Measurements from ENCODE around the gene C11orf54. TPM values are rescaled to one million over a fixed set of nuclear protein-coding genes. Genes with fewer than 3 reads are reported as not detected.

C11orf54 gene
- total and polyA plus RNA-seq, 2 donors (not counting 1 experiment from before 2014, with no cell fraction given), result 22.1 to 29.0 TPM

DNA sequence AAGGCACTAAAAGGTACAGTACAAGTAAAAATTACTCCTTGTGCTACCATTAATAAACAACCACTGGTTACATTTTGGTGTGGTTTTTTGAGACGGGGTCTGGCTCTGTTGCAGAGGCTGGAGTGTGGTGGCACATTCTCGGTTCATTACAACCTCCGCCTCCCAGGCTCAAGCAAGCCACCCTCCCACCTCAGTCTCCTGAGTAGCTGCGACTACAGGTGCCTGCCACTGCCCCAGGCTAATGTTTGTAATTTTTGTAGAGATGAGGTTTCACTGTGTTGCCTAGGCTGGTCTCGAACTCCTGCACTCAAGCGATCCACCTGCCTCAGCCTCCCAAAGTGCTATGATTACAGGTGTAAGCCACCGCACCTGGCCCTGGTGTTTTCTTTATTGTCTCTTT is 20.9 kb upstream of the C11orf54 start:
- Histone ChIP-seq H3K9ac (ENCODE audit: insufficient read depth, low read length) (no peak overlapping the region), H2AFZ (ENCODE audit: low read length) (no peak overlapping the region), H3K79me2 (ENCODE audit: control insufficient read depth, insufficient read depth, low read length) (no peaks in the 10 kb centered on the region), H3K27ac (ENCODE audit: insufficient read depth, low read length) (no peak overlapping the region), H3K4me3 (replicated peaks in 1 of 4; ENCODE audit: control extremely low read depth in 1 of 4, insufficient read depth in 1 of 4, low read depth in 3 of 4, low read length in 4 of 4) (no peak overlapping the region), H3K9me3 (ENCODE audit: control insufficient read depth, insufficient read depth, low read depth, low read length) (no peaks in the 10 kb centered on the region), H3K36me3 (ENCODE audit: control insufficient read depth, insufficient read depth, low read length) (peaks cover 2% of the 10 kb centered on the region), H4K20me1 (ENCODE audit: control insufficient read depth, extremely low read depth, insufficient read depth, low read length) (no peaks in the 10 kb centered on the region), H3K4me2 (ENCODE audit: extremely low read depth, insufficient read depth, low read length) (no peak overlapping the region), H3K4me1 (ENCODE audit: control insufficient read depth, extremely low read depth, insufficient read depth, low read length) (no peaks in the 10 kb centered on the region), H3K27me3 (ENCODE audit: control insufficient read depth, insufficient read depth, low read length) (no peaks in the 10 kb centered on the region)
- TF ChIP-seq, protein P1, sequence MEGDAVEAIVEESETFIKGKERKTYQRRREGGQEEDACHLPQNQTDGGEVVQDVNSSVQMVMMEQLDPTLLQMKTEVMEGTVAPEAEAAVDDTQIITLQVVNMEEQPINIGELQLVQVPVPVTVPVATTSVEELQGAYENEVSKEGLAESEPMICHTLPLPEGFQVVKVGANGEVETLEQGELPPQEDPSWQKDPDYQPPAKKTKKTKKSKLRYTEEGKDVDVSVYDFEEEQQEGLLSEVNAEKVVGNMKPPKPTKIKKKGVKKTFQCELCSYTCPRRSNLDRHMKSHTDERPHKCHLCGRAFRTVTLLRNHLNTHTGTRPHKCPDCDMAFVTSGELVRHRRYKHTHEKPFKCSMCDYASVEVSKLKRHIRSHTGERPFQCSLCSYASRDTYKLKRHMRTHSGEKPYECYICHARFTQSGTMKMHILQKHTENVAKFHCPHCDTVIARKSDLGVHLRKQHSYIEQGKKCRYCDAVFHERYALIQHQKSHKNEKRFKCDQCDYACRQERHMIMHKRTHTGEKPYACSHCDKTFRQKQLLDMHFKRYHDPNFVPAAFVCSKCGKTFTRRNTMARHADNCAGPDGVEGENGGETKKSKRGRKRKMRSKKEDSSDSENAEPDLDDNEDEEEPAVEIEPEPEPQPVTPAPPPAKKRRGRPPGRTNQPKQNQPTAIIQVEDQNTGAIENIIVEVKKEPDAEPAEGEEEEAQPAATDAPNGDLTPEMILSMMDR (conservative IDR thresholded peaks at IDR 0.05 in 1 of 2, IDR thresholded peaks at IDR 0.05 in 1 of 2; ENCODE audit: low read depth in 1 of 2, low read length in 2 of 2), result no peak
- no peak for TF ChIP-seq EZH2 (IDR thresholded peaks at IDR 0.05; ENCODE audit: low read length, missing control alignments)
- DNase-seq (ENCODE audit: low read depth in 2 of 2), result no peak

DNA sequence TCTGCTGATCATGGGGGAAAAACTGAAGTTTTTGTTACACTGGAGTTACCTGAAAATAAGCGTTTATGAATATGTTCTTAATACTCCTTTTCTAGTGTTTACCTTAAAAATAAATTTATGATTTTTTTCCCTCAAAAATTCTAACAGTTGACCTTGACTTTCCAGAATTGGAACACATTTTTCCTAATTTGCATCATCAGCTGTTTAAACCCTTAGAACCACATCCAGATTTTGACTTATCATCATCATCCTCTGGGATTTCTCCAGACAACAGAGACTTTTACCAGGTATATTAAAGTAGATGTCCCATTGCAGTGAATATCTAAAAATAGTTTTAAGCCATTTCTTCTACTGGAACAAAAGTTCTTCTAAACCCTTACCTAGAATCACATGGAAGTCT is 17.4 kb upstream of the C11orf54 start:
- Histone ChIP-seq H3K36me3 (ENCODE audit: control insufficient read depth, insufficient read depth, low read length) (peaks cover 3% of the 10 kb centered on the region), H3K9ac (ENCODE audit: insufficient read depth, low read length) (no peak overlapping the region), H3K27ac (ENCODE audit: insufficient read depth, low read length) (no peak overlapping the region), H2AFZ (ENCODE audit: low read length) (no peak overlapping the region), H4K20me1 (ENCODE audit: control insufficient read depth, extremely low read depth, insufficient read depth, low read length) (no peaks in the 10 kb centered on the region), H3K4me3 (replicated peaks in 1 of 4; ENCODE audit: control extremely low read depth in 1 of 4, insufficient read depth in 1 of 4, low read depth in 3 of 4, low read length in 4 of 4) (no peak overlapping the region), H3K79me2 (ENCODE audit: control insufficient read depth, insufficient read depth, low read length) (no peaks in the 10 kb centered on the region), H3K27me3 (ENCODE audit: control insufficient read depth, insufficient read depth, low read length) (no peaks in the 10 kb centered on the region), H3K4me2 (ENCODE audit: extremely low read depth, insufficient read depth, low read length) (no peak overlapping the region), H3K4me1 (ENCODE audit: control insufficient read depth, extremely low read depth, insufficient read depth, low read length) (no peaks in the 10 kb centered on the region), H3K9me3 (ENCODE audit: control insufficient read depth, insufficient read depth, low read depth, low read length) (no peaks in the 10 kb centered on the region)
- TF ChIP-seq, protein P1 (conservative IDR thresholded peaks at IDR 0.05 in 1 of 2, IDR thresholded peaks at IDR 0.05 in 1 of 2; ENCODE audit: low read depth in 1 of 2, low read length in 2 of 2), result no peak
- no peak for TF ChIP-seq EZH2 (IDR thresholded peaks at IDR 0.05; ENCODE audit: low read length, missing control alignments)
- DNase-seq (ENCODE audit: low read depth in 2 of 2), result no peak

DNA sequence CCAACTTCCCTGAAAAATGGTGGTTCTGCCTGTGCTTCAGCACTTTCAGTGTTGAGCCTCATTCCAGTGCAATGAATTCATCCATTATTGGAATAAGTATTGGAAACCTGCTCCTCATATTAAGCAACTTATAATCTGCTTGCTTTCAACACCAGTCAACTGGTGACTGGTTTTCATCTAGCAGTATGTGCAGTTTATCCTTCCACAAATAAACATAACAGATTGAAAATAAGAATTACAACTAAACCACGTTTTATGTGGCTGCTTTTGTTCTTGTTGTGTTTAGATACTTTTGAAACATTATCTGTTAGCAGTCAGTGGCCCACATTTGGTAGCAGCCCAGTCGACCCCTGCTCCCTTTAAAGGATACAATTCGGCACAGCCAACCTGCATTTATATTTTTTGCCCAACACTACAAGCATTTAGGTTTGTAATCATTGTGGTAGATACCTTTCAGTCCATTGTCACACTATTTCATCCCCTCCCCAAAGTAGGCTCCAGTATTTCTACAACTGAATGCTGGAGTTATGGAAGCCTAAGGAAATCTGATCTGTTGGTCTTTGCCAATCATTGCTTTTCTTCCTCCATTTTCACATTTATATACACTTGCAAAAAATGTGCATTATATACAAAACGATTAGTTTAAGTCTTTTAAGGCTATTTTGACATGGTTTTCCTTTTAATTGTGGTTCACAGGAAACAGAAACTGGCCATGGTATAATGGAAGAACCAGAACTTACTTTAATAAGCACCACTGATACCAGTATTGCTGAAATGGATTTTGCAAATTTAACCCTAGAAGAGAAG is 13.3 kb upstream of the C11orf54 start:
- H3K79me2 ChIP-seq (ENCODE audit: control insufficient read depth, insufficient read depth, low read length), result peaks cover 2% of the 10 kb centered on the region
- H3K9ac ChIP-seq (ENCODE audit: insufficient read depth, low read length), result no peak overlapping the region
- H3K4me1 ChIP-seq (ENCODE audit: control insufficient read depth, extremely low read depth, insufficient read depth, low read length), result no peaks in the 10 kb centered on the region
- no peaks in the 10 kb centered on the region for H4K20me1 ChIP-seq (ENCODE audit: control insufficient read depth, extremely low read depth, insufficient read depth, low read length)
- no peak for TF ChIP-seq EZH2 (IDR thresholded peaks at IDR 0.05; ENCODE audit: low read length, missing control alignments)
- TF ChIP-seq, protein P1 (conservative IDR thresholded peaks at IDR 0.05 in 1 of 2, IDR thresholded peaks at IDR 0.05 in 1 of 2; ENCODE audit: low read depth in 1 of 2, low read length in 2 of 2), result no peak
- peaks cover 6% of the 10 kb centered on the region for H3K36me3 ChIP-seq (ENCODE audit: control insufficient read depth, insufficient read depth, low read length)
- no peaks in the 10 kb centered on the region for H3K27me3 ChIP-seq (ENCODE audit: control insufficient read depth, insufficient read depth, low read length)
- no peaks in the 10 kb centered on the region for H3K9me3 ChIP-seq (ENCODE audit: control insufficient read depth, insufficient read depth, low read depth, low read length)
- DNase-seq (ENCODE audit: low read depth in 2 of 2), result peak in 1 of 2 donors; percentile 45
- no peak overlapping the region for H2AFZ ChIP-seq (ENCODE audit: low read length)
- H3K27ac ChIP-seq (ENCODE audit: insufficient read depth, low read length), result no peak overlapping the region
- H3K4me3 ChIP-seq (replicated peaks in 1 of 4; ENCODE audit: control extremely low read depth in 1 of 4, insufficient read depth in 1 of 4, low read depth in 3 of 4, low read length in 4 of 4), result no peak overlapping the region
- no peak overlapping the region for H3K4me2 ChIP-seq (ENCODE audit: extremely low read depth, insufficient read depth, low read length)
